ENCODE data around the gene SHISAL1.

DNA sequence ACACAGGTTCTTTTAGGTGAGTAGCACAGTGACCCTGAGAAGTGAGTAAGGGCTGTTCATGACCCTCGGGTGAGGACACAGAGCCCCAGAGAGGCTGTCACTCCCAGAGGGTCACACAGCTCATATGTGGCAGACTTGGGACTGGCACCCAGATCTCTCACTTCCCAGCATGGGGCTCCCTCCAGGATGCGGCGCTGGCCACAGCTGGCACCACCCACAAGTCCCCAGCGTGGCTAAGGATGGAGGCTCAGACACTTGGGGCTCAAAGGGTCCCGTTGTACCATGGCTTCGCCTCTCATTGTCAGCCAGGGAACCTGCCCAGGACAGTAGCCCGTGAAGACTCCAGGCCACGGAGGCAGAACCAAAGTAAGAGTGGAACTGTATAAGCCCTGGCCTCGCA, 6.0 kb upstream of the SHISAL1 start:
- TF ChIP-seq RARB (CRISPR knock-in tag; IDR thresholded peaks at IDR 0.05) (no peak), ARNTL (CRISPR knock-in tag; IDR thresholded peaks at IDR 0.05; ENCODE audit: borderline replicate concordance, low read depth) (no peak), ISL1 (CRISPR knock-in tag; IDR thresholded peaks at IDR 0.05) (no peak), CREB5 (CRISPR knock-in tag; IDR thresholded peaks at IDR 0.05; ENCODE audit: low read depth) (no peak)
- TF ChIP-seq, protein P1, sequence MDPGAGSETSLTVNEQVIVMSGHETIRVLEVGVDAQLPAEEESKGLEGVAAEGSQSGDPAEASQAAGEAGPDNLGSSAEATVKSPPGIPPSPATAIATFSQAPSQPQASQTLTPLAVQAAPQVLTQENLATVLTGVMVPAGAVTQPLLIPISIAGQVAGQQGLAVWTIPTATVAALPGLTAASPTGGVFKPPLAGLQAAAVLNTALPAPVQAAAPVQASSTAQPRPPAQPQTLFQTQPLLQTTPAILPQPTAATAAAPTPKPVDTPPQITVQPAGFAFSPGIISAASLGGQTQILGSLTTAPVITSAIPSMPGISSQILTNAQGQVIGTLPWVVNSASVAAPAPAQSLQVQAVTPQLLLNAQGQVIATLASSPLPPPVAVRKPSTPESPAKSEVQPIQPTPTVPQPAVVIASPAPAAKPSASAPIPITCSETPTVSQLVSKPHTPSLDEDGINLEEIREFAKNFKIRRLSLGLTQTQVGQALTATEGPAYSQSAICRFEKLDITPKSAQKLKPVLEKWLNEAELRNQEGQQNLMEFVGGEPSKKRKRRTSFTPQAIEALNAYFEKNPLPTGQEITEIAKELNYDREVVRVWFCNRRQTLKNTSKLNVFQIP (CRISPR knock-in tag; IDR thresholded peaks at IDR 0.05; ENCODE audit: borderline replicate concordance, low read depth), result no peak
